ENCODE data around the gene KRTAP4-2. TPM values are rescaled to one million over a fixed set of nuclear protein-coding genes. Genes with fewer than 3 reads are reported as not detected.

Gene KRTAP4-2
- total and polyA plus RNA-seq, 11 donors: not detected

Other genes with a start within 250 kb of the KRTAP4-2 start
Only the 30 nearest of the 41 such genes appear.
- gene KRTAP1-5, start 151.0 kb downstream of the KRTAP4-2 start, total RNA-seq: not detected
- not detected for gene KRTAP1-5, start 151.0 kb downstream of the KRTAP4-2 start, polyA plus RNA-seq
- gene KRTAP1-4, start 148.0 kb downstream of the KRTAP4-2 start, total RNA-seq: not detected
- not detected for gene KRTAP1-4, start 148.0 kb downstream of the KRTAP4-2 start, polyA plus RNA-seq
- not detected for gene KRTAP1-3, start 143.3 kb downstream of the KRTAP4-2 start, total RNA-seq
- gene KRTAP1-3, start 143.3 kb downstream of the KRTAP4-2 start, polyA plus RNA-seq: not detected
- gene KRTAP1-1, start 136.8 kb downstream of the KRTAP4-2 start, total RNA-seq: not detected
- not detected for gene KRTAP1-1, start 136.8 kb downstream of the KRTAP4-2 start, polyA plus RNA-seq
- gene KRTAP2-1, start 130.9 kb downstream of the KRTAP4-2 start, total RNA-seq: not detected
- not detected for gene KRTAP2-1, start 130.9 kb downstream of the KRTAP4-2 start, polyA plus RNA-seq
- gene KRTAP2-2, start 123.0 kb downstream of the KRTAP4-2 start, total RNA-seq: not detected
- gene KRTAP2-2, start 123.0 kb downstream of the KRTAP4-2 start, polyA plus RNA-seq: not detected
- gene KRTAP2-3, start 118.1 kb downstream of the KRTAP4-2 start, total RNA-seq: not detected
- not detected for gene KRTAP2-3, start 118.1 kb downstream of the KRTAP4-2 start, polyA plus RNA-seq
- not detected for gene KRTAP2-4, start 112.3 kb downstream of the KRTAP4-2 start, total RNA-seq
- not detected for gene KRTAP2-4, start 112.3 kb downstream of the KRTAP4-2 start, polyA plus RNA-seq
- gene KRTAP4-7, start 94.1 kb downstream of the KRTAP4-2 start, total RNA-seq: not detected
- not detected for gene KRTAP4-7, start 94.1 kb downstream of the KRTAP4-2 start, polyA plus RNA-seq
- not detected for gene KRTAP4-8, start 80.1 kb downstream of the KRTAP4-2 start, total RNA-seq
- gene KRTAP4-8, start 80.1 kb downstream of the KRTAP4-2 start, polyA plus RNA-seq: not detected
- gene KRTAP4-16, start 76.0 kb downstream of the KRTAP4-2 start, total RNA-seq: not detected
- not detected for gene KRTAP4-16, start 76.0 kb downstream of the KRTAP4-2 start, polyA plus RNA-seq
- not detected for gene KRTAP4-9, start 72.8 kb downstream of the KRTAP4-2 start, total RNA-seq
- not detected for gene KRTAP4-9, start 72.8 kb downstream of the KRTAP4-2 start, polyA plus RNA-seq
- not detected for gene KRTAP4-11, start 59.8 kb downstream of the KRTAP4-2 start, total RNA-seq
- not detected for gene KRTAP4-11, start 59.8 kb downstream of the KRTAP4-2 start, polyA plus RNA-seq
- not detected for gene KRTAP4-12, start 54.0 kb downstream of the KRTAP4-2 start, total RNA-seq
- not detected for gene KRTAP4-12, start 54.0 kb downstream of the KRTAP4-2 start, polyA plus RNA-seq
- not detected for gene KRTAP4-6, start 37.7 kb downstream of the KRTAP4-2 start, total RNA-seq
- not detected for gene KRTAP4-6, start 37.7 kb downstream of the KRTAP4-2 start, polyA plus RNA-seq
- not detected for gene KRTAP4-5, start 28.4 kb downstream of the KRTAP4-2 start, total RNA-seq
- not detected for gene KRTAP4-5, start 28.4 kb downstream of the KRTAP4-2 start, polyA plus RNA-seq
- gene KRTAP4-4, start 17.5 kb downstream of the KRTAP4-2 start, total RNA-seq: not detected
- not detected for gene KRTAP4-4, start 17.5 kb downstream of the KRTAP4-2 start, polyA plus RNA-seq
- not detected for gene KRTAP4-3, start 10.0 kb downstream of the KRTAP4-2 start, total RNA-seq
- gene KRTAP4-3, start 10.0 kb downstream of the KRTAP4-2 start, polyA plus RNA-seq: not detected
- not detected for gene KRTAP4-1, start 6.7 kb upstream of the KRTAP4-2 start, total RNA-seq
- gene KRTAP4-1, start 6.7 kb upstream of the KRTAP4-2 start, polyA plus RNA-seq: not detected
- not detected for gene KRTAP9-1, start 11.7 kb upstream of the KRTAP4-2 start, total RNA-seq
- not detected for gene KRTAP9-1, start 11.7 kb upstream of the KRTAP4-2 start, polyA plus RNA-seq
- gene KRTAP9-2, start 48.4 kb upstream of the KRTAP4-2 start, total RNA-seq: not detected
- gene KRTAP9-2, start 48.4 kb upstream of the KRTAP4-2 start, polyA plus RNA-seq: not detected
- gene KRTAP9-3, start 54.2 kb upstream of the KRTAP4-2 start, total RNA-seq: not detected
- gene KRTAP9-3, start 54.2 kb upstream of the KRTAP4-2 start, polyA plus RNA-seq: not detected
- gene KRTAP9-8, start 59.8 kb upstream of the KRTAP4-2 start, total RNA-seq: not detected
- not detected for gene KRTAP9-8, start 59.8 kb upstream of the KRTAP4-2 start, polyA plus RNA-seq
- gene KRTAP9-4, start 71.5 kb upstream of the KRTAP4-2 start, total RNA-seq: not detected
- gene KRTAP9-4, start 71.5 kb upstream of the KRTAP4-2 start, polyA plus RNA-seq: not detected
- gene KRTAP9-9, start 77.2 kb upstream of the KRTAP4-2 start, total RNA-seq: not detected
- not detected for gene KRTAP9-9, start 77.2 kb upstream of the KRTAP4-2 start, polyA plus RNA-seq
- gene KRTAP9-6, start 87.2 kb upstream of the KRTAP4-2 start, total RNA-seq: not detected
- not detected for gene KRTAP9-6, start 87.2 kb upstream of the KRTAP4-2 start, polyA plus RNA-seq
- not detected for gene KRTAP9-7, start 97.5 kb upstream of the KRTAP4-2 start, total RNA-seq
- gene KRTAP9-7, start 97.5 kb upstream of the KRTAP4-2 start, polyA plus RNA-seq: not detected
- gene KRTAP29-1, start 124.6 kb upstream of the KRTAP4-2 start, total RNA-seq: not detected
- gene KRTAP29-1, start 124.6 kb upstream of the KRTAP4-2 start, polyA plus RNA-seq: not detected
- not detected for gene KRTAP16-1, start 131.1 kb upstream of the KRTAP4-2 start, total RNA-seq
- gene KRTAP16-1, start 131.1 kb upstream of the KRTAP4-2 start, polyA plus RNA-seq: not detected
- gene KRTAP17-1, start 137.5 kb upstream of the KRTAP4-2 start, total RNA-seq: not detected
- not detected for gene KRTAP17-1, start 137.5 kb upstream of the KRTAP4-2 start, polyA plus RNA-seq

Measured in heart left ventricle (tissue), 11 donors.